Ishikawa (cell line): ENCODE measurements around the gene TIMP3.

Source experiments
- CEBPB ChIP-seq: IDR thresholded peaks from 2 replicates; pipeline ENCODE4 v1.6.1; 2012
- CREB1 ChIP-seq: IDR thresholded peaks from 2 replicates; pipeline ENCODE4 v1.6.1; 2012; ENCODE audit warnings: low read depth
- EGR1 ChIP-seq: IDR thresholded peaks from 2 replicates; pipeline ENCODE4 v1.6.1; 2012
- EP300 ChIP-seq: IDR thresholded peaks from 2 replicates; pipeline ENCODE4 v1.6.1; 2012; ENCODE audit warnings: borderline replicate concordance
- FOXM1 ChIP-seq: IDR thresholded peaks from 2 replicates; pipeline ENCODE4 v1.6.1; 2012; ENCODE audit warnings: low read depth, borderline replicate concordance
- RAD21 ChIP-seq: IDR thresholded peaks from 2 replicates; pipeline ENCODE4 v1.6.1; 2012; ENCODE audit warnings: low read depth
- TAF1 ChIP-seq: IDR thresholded peaks from 2 replicates; pipeline ENCODE4 v1.6.1; 2012; ENCODE audit warnings: low read depth, mild to moderate bottlenecking
- TCF12 ChIP-seq: IDR thresholded peaks from 2 replicates; pipeline ENCODE4 v1.6.1; 2012; ENCODE audit warnings: low read depth
- YY1 ChIP-seq: IDR thresholded peaks from 2 replicates; pipeline ENCODE4 v1.6.1; 2012; ENCODE audit warnings: low read depth
- TF ChIP-seq, protein P1 (sequence below): IDR thresholded peaks from 2 replicates; pipeline ENCODE4 v1.6.1; 2012; ENCODE audit warnings: low read depth, mild to moderate bottlenecking
- TF ChIP-seq, protein P2 (sequence below): IDR thresholded peaks from 2 replicates; pipeline ENCODE4 v1.6.1; 2012

DNA sequence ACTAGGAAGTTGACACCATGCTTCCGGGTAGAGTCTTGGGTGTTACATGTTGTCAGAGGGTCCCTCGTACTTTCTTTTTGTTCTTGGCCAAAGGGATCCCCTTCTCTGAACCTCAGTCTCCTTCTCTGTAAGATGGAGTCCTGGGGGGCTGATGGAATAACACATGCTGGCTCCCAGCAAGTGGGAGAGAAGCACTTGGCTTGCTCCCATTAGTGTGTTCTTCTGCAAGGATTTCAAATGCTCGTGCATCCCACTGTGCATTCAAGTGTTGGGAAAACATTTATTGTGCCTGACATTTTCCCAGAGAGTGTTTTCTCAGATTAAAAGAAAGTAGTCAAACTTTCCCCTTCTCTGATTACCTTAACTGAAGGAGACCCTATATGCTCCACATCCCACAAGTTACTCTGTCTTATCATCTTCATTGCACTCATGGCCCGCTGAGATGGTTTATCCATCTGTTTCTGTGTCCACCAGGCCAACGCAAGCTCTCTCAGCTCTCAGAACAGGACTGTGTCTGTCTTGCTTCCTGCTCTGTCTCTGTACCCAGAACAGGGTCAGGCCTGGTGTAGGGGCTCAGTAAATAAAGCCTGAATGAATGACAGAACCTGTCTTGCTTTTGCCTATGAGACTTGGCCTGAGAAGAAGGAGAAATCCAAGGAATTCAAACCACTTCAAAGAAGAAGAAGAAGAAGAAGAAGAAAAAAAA, 16.0 kb upstream of the TIMP3 start:
- TF ChIP-seq CEBPB (no peak), EP300 (no peak), YY1 (no peak), CREB1 (no peak), EGR1 (no peak), TAF1 (no peak), RAD21 (no peak), FOXM1 (no peak), TCF12 (no peak)
- TF ChIP-seq, protein P1, sequence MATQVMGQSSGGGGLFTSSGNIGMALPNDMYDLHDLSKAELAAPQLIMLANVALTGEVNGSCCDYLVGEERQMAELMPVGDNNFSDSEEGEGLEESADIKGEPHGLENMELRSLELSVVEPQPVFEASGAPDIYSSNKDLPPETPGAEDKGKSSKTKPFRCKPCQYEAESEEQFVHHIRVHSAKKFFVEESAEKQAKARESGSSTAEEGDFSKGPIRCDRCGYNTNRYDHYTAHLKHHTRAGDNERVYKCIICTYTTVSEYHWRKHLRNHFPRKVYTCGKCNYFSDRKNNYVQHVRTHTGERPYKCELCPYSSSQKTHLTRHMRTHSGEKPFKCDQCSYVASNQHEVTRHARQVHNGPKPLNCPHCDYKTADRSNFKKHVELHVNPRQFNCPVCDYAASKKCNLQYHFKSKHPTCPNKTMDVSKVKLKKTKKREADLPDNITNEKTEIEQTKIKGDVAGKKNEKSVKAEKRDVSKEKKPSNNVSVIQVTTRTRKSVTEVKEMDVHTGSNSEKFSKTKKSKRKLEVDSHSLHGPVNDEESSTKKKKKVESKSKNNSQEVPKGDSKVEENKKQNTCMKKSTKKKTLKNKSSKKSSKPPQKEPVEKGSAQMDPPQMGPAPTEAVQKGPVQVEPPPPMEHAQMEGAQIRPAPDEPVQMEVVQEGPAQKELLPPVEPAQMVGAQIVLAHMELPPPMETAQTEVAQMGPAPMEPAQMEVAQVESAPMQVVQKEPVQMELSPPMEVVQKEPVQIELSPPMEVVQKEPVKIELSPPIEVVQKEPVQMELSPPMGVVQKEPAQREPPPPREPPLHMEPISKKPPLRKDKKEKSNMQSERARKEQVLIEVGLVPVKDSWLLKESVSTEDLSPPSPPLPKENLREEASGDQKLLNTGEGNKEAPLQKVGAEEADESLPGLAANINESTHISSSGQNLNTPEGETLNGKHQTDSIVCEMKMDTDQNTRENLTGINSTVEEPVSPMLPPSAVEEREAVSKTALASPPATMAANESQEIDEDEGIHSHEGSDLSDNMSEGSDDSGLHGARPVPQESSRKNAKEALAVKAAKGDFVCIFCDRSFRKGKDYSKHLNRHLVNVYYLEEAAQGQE, result no peak
- TF ChIP-seq, protein P2, sequence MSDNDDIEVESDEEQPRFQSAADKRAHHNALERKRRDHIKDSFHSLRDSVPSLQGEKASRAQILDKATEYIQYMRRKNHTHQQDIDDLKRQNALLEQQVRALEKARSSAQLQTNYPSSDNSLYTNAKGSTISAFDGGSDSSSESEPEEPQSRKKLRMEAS, result no peak
